Breast epithelium (tissue), 3 donors: ENCODE data around the gene CCDC92B.

Experiments used
- CTCF ChIP-seq, 3 donors: fragments of 450-650 bp; IDR thresholded peaks; one replicate each; pipeline ENCODE4 v1.5.1; 2016 to 2017; ENCODE audit warnings: antibody characterized with exemption in 3 of 3, mild to moderate bottlenecking in 3 of 3, moderate library complexity in 3 of 3
- POLR2A ChIP-seq: fragments of 450-650 bp; IDR thresholded peaks from one replicate; pipeline ENCODE4 v1.6.1; 2016; ENCODE audit warnings: antibody characterized with exemption, mild to moderate bottlenecking, moderate library complexity
- POLR2AphosphoS5 ChIP-seq, 3 donors: sonication (generic); formaldehyde crosslinking; IDR thresholded peaks; one replicate each; pipeline ENCODE4 v1.6.1; 2017; ENCODE audit warnings: antibody characterized with exemption in 3 of 3

GRCh38 chr17:2736956-2737355 lies 12.5 kb downstream of the CCDC92B start:
- TF ChIP-seq POLR2A: no peak
- no peak for TF ChIP-seq CTCF (IDR thresholded peaks at IDR 0.05)
- TF ChIP-seq POLR2AphosphoS5 (IDR thresholded peaks at IDR 0.05): no peak
